Measurements from ENCODE around the gene DNAAF5.

Gene DNAAF5

GRCh38 chr7:834277-834676 lies 107.8 kb downstream of the DNAAF5 start:
- no peak for DNase-seq
- intact Hi-C loops (cut with DNase I): no loop called here

DNA sequence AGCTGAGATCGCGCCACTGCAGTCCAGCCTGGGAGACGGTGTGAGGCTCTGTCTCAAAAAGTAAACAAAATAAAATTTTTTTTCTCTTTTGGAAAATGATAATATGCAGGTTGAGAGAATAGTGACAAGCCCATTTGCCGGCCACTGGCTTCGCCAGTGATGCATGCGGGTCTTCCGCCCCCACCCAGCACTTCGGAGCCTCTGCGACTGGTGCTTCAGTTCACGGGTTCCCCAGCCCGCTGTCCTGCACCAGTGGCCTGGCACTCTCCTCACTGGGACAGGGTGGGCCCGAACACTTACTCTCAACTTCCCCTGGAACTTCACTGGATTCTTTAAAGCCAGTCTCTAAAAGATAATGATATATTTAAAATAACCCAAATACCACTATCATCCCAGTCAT lies 108.5 kb downstream of the DNAAF5 start:
- no peak for DNase-seq
- intact Hi-C loops (cut with DNase I): no loop called here

DNA sequence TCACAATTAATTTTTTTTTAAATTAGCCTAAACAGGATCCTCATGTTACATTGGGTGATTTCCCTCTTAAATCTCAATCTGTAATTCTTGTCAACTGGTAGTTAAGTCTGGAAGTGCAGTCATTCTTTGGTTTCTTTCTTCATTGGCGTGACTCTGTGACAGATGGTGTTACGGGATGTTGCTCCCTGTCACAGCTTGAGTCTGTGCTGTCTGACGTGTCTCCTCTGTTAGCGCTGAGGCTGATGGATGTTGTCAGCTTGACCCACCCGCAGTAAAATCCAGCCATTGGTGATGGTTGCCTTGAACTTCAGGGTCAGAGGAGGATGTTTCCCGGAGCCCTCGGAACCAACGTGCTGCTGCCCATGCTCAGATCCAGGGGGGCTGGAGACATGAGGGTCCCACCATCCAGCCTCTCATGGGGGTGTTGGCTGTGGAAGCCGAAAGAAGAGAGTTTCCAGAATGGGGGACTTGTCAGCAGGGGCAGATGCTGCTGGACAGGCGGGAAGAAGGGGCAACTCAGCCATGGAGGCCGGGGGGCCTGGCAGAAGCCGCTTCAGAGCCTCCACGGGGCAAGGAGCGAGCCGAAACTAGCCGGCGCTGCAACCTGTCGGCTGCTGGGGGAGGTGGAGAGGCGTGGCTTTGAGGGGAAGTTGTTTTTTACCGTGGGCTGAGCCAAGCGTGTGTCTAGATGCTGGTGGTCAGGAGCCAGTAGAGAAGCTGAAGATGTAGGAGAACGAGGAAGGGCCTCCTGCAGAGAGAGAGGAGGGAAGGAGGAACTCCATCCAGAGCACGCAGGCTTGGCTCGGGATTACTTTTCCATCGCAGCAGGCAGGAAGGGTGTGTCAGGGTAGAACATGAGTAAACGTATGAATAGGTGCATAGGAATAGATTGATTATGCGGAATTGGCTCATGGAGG lies 109.2 kb downstream of the DNAAF5 start:
- DNase-seq: no peak
- intact Hi-C loops (cut with DNase I): no loop called here
